ENCODE measurements around the gene AKAP1.

Gene AKAP1

GRCh38 chr17:57135789-57136291, 50.8 kb downstream of the AKAP1 start:
- DNase-seq, result peak; percentile 40 to 55

- no peak for DNase-seq
Observed at GRCh38 chr17:57136355-57136754, 51.3 kb downstream of the AKAP1 start.

- DNase-seq, result no peak
Observed at GRCh38 chr17:57138030-57138911, 53.2 kb downstream of the AKAP1 start.

- DNase-seq, result peak in 1 of 2 experiments; percentile 5
Observed at GRCh38 chr17:57138956-57139576, 54.0 kb downstream of the AKAP1 start.

GRCh38 chr17:57140316-57140715, 55.3 kb downstream of the AKAP1 start:
- DNase-seq, result no peak

- DNase-seq, result no peak
Observed at GRCh38 chr17:57142925-57143324, 57.9 kb downstream of the AKAP1 start.

- no peak for DNase-seq
Observed at GRCh38 chr17:57143361-57143760, 58.3 kb downstream of the AKAP1 start.

- DNase-seq, result no peak
Observed at GRCh38 chr17:57143919-57144318, 58.9 kb downstream of the AKAP1 start.

GRCh38 chr17:57144567-57144966, 59.5 kb downstream of the AKAP1 start:
- DNase-seq, result no peak

GRCh38 chr17:57145347-57145746, 60.3 kb downstream of the AKAP1 start:
- no peak for DNase-seq

- DNase-seq, result no peak
Observed at GRCh38 chr17:57146273-57146672, 61.2 kb downstream of the AKAP1 start.

GRCh38 chr17:57151798-57152197, 66.8 kb downstream of the AKAP1 start:
- DNase-seq, result no peak

- no peak for DNase-seq
Observed at GRCh38 chr17:57152967-57153528, 68.0 kb downstream of the AKAP1 start.

- no peak for DNase-seq
Observed at GRCh38 chr17:57154921-57155320, 69.9 kb downstream of the AKAP1 start.

- DNase-seq, result no peak
Observed at GRCh38 chr17:57158325-57158724, 73.3 kb downstream of the AKAP1 start.

GRCh38 chr17:57158795-57159194, 73.7 kb downstream of the AKAP1 start:
- DNase-seq, result no peak

- no peak for DNase-seq
Observed at GRCh38 chr17:57160624-57161023, 75.6 kb downstream of the AKAP1 start.

GRCh38 chr17:57164814-57165213, 79.8 kb downstream of the AKAP1 start:
- no peak for DNase-seq

GRCh38 chr17:57165754-57166153, 80.7 kb downstream of the AKAP1 start:
- no peak for DNase-seq

- DNase-seq, result no peak
Observed at GRCh38 chr17:57166803-57167202, 81.8 kb downstream of the AKAP1 start.

GRCh38 chr17:57168695-57169094, 83.6 kb downstream of the AKAP1 start:
- DNase-seq, result no peak

GRCh38 chr17:57170866-57171265, 85.8 kb downstream of the AKAP1 start:
- DNase-seq, result no peak

Data from NCI-H2081 (cell line).